Esophagus mucosa (tissue), 1 donor: ENCODE results near the gene ZNF747. TPM values are rescaled to one million over a fixed set of nuclear protein-coding genes. Genes with fewer than 3 reads are reported as not detected.

Experiments
- ATAC-seq: fragments of 200-7000 bp; cut with Tn5 transposase; one replicate; pipeline ENCODE4 v1.9.1; 2020
- total RNA-seq: library from RNA; stranded (reverse); gene quantifications from one replicate; pipeline ENCODE4 v1.2.4, GENCODE V29; 2023
- donor health status: DM: yes; HTN: yes; CAD: no.

Gene ZNF747
- total RNA-seq: 4.7 TPM

- peak; percentile 89 for ATAC-seq
Measured at GRCh38 chr16:30534368-30535105, at the start of gene ZNF747. Gene ZNF747 (minus strand): TSS chr16:30534858. CDS start chr16:30534679, 179 bp downstream.

DNA sequence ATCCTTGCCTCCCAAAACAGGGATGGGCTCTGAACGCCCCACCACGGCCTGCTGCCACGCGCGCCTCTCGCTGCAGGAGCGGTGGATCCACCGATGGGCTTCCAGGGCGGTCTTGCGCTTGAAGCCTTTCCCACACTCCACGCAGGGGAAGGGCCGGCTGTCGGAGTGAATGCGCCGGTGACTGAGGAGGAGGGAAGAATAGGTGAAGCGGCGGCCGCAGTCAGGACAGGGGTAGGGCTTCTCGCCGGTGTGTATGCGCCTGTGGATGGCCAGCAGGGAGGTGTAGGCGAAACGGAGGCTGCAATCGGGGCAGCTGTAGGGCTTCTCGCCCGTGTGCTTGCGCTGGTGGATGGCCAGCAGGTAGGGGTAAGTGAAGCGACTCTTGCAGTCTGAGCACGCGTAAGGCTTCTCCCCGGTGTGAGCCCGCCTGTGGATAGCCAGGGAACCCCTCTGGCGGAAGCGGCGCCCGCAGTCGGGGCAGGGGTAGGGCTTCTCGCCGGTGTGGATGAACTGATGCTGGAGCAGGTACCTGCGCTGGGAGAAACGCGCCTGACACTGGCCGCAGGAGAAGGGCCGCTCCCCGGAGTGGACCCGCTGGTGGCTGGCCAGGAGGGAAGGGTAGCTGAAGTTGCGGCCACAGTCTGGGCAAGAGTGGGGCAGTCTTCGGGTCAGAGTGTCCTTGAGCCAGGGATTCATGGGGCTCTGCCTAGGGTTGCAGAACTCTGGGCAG lies 48.1 kb upstream of the ZNF747 start:
- no peak for ATAC-seq

GRCh38 chr16:30581457-30581856 lies 46.8 kb upstream of the ZNF747 start:
- ATAC-seq: no peak

- no peak for ATAC-seq
Measured at GRCh38 chr16:30574678-30575077, 40.0 kb upstream of the ZNF747 start.

DNA sequence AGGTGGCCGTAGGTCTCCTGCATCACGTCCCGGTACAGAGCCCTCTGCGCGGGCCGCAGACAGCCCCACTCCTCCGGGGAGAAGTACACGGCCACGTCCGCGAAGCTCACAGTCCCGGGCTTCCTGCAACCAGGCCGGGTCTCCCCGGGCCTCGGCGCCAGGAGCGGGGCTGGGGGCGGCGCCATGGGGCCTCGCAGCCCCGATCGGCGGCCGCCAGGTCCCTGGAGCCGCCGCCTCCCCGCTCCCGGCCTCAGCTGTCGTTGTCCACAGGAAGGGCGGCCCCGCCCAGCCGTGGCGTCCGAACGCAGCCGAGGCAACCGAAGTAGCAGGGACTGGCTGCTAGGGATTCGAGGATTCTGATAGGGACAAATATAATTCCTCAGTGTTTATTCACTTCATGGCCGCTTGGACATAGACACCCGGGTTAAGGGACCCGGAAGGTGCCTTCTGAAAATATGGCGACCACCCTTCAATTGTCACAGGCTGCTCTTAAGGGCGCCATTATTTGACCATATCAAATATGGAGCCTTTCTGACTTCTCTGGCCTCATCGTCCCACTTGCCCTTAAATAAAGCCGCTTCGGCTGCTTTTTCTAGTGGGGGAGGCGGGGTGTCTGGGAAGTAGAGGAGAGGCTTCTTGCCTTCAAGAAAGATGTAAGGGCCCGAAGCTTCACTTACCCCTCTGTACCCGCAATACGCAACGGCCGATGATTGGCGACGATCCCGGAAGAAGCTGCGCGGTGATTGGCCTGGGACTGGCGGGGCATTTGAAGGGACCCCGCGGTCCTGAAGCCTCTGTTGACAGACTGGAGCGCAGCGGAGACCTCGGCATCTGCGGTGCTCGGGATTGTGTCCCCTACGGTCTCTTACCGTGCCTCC lies 37.0 kb upstream of the ZNF747 start, which contains the start of gene ZNF688:
ZNF688 (minus strand) TSS at position 270 of the 878 bp plus-strand sequence; CDS start at position 185, 85 bp downstream.
- peak; percentile 78 for ATAC-seq

- no peak for ATAC-seq
Measured at GRCh38 chr16:30570636-30571444, 36.2 kb upstream of the ZNF747 start.

DNA sequence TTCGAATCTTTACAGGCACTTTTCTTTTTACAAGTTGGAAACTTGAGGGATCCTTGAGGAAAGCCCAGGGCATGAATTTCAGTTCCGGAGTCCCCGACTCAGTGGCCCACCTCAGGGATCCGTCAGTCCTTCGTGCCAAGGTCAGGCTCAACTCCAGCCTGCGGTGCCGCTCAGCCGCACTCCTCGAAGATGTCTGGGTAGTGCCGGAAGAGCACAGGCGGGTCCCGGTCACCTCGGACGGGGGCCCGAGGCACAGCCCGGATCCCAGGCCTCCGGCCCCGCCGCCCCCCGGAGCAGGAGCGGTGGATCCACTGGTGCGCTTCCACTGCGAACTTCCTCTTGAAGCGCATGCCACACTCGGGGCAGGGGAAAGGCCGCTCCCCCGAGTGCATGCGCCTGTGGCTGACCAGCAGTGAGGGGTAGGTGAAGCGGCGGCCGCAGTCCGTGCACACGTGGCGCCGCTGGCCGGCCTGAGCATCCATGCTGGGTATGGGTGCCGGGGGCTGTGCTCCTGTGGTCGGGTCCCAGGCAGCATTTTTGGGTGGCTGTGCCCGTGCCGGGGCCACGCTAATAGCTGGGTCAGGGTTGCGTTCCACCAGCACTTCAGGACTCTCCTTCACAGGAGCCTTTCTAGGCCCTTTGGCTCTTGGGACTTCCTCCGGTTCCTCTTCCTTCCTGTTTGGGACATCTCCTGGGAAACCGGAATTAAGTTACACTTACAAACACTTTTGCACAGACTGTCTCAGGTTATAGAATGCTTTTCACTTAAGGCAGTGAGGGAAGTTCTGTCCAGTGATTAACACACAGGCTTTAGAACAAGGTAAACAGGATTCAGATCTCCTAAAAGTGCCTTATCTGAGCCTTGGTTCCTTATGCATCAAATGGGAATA lies 35.3 kb upstream of the ZNF747 start:
- ATAC-seq: no peak

GRCh38 chr16:30569281-30569680 lies 34.6 kb upstream of the ZNF747 start:
- ATAC-seq: no peak

DNA sequence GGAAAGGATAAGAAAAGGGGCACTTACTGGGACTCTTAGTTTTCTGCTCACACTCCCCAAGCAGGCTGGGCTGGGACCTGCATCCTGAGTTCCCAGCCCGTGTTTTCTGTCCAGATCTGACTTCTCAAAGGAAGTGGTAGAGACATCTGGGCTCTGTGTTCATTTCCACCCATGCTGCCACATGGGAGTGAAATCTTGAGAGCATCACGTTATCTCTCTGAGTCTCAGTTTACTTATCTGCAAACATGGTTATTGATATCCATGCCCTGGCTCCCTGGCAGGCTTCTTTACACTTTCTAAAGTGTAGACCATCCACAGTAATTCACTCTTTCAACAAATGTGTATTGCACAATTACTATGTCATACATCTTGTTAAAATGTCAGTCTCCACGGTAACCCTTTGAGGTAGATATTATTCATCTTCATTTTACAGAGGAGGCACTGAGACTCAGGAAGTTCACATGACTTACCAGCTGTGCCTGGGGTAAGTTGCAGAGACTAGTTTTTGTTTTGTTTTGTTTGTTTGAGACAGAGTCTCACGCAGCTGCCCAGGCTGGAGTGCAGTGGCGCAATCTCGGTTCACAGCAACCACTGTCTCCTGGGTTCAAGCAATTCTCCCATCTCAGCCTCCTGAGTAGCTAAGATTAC lies 33.5 kb upstream of the ZNF747 start:
- ATAC-seq: peak; percentile 71

DNA sequence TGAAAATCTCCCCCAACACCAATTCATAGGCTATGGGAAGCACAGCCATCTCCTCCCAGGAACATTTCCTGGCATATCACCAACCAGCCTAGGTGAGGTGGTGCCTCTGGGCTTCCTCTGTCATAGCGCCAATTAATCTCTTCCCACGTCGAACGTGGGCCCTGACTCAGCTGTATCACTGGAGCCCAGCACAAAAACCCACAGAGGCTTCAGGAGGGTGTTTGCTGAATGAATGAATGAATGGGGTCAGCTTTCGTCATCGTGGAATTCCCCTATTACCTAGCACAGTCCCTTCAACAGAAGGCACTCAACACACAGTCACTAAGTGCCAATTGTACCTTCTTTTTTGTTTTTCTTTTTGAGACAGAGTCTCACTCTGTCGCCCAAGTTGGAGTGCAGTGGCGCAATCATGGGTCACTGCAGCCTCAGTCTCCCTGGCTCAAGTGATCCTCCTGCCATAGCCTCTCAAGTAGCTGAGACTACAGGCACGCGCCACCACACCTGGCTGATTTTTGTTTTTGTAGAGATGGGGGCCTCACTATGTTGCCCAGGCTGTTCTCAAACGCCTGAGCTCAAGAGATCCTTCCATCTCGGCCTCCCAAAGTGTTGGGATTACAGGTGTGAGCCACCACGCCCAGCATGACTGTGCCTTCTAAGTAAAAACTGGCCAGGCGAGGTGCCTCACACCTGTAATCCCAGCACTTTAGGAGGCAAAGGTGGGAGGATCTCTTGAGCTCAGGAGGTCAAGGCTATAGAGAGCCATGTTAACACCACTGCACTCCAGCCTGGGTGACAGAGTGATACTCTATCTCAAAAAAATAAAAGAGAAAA lies 32.7 kb upstream of the ZNF747 start:
- ATAC-seq: peak; percentile 6

GRCh38 chr16:30566531-30566930 lies 31.9 kb upstream of the ZNF747 start:
- ATAC-seq: no peak

- no peak for ATAC-seq
Measured at GRCh38 chr16:30565984-30566383, 31.3 kb upstream of the ZNF747 start.

DNA sequence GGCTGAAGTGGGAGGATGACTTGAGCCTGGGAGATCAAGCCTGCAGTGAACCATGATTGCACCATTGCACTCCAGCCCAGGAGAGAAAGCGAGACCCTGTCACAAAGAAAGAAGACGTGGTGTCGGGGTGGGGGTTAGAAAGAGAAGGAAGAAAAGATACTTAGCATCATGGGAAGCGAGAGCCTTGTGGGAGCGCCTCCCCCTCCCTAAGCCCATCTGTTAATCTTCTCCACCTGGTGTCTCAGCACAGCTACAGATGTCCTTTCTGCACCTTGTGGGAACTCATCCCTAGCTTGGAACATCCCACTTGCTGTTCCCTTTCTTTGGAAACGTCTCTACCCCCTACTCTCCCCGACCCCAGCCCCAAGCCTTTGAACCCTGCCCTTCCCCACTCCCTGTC lies 30.9 kb upstream of the ZNF747 start:
- no peak for ATAC-seq

- no peak for ATAC-seq
Measured at GRCh38 chr16:30562021-30562420, 27.4 kb upstream of the ZNF747 start.

DNA sequence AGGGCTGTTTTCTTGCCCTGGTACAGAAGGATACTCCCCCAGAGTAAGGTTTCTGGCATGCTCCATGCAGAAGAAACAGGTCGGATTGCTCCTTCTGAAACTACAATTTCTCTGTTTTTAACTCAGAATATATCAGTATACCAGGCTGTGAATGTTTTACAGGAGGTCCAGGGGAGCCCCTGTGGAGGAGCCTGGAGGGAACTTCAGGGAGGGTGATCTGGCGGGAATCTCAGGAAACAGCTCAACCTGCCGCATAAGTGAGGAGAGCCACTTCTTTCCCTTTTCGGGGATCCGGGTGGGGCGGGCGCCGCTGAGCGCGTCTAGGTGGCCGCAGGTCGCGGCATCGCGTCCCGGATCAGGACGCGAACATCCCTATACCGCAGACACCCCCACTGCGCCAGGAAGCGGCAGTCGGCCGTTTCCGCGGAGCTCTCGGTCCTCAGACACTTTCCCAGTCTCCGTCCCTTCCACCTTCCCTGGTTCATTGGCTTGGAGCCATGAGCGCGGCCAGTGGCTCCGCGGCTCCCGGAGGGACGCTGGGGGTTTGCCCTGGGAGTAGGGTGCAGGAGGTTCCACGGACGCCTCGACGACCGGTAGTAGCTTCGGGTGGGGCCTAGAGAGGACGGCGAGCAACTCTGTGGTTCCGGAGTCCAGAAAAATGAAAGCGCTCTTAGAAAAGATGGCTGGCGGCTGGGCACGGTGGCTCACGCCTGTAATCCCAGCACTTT lies 26.6 kb upstream of the ZNF747 start:
- ATAC-seq: no peak

- no peak for ATAC-seq
Measured at GRCh38 chr16:30559690-30560089, 25.0 kb upstream of the ZNF747 start.

- no peak for ATAC-seq
Measured at GRCh38 chr16:30558789-30559377, 24.2 kb upstream of the ZNF747 start.
